PC-9 (cell line): ENCODE data around the gene TTLL7. TPM values are rescaled to one million over a fixed set of nuclear protein-coding genes. Genes with fewer than 3 reads are reported as not detected.

Experiments
- Bru-seq: library from RNA; stranded (reverse); fragments of 400-500 nt; gene quantifications from one replicate; lab custom pipeline; 2021; lab: Mats Ljungman, UMichigan
- BruChase-seq, 2 experiments: library from RNA; stranded (reverse); fragments of 400-500 nt; gene quantifications; one replicate each; lab custom pipeline; 2021; lab: Mats Ljungman, UMichigan
- BruUV-seq: library from RNA; stranded (reverse); fragments of 400-500 nt; replicated peaks from 2 replicates; lab custom pipeline; 2021; lab: Mats Ljungman, UMichigan
- CTCF ChIA-PET: fragments of 300-600 bp; sonication (Branson Sonifier 250); formaldehyde crosslinking; loops from one replicate; lab custom pipeline; 2022; ENCODE audit warnings: antibody characterized with exemption; lab: Charles Lee
- POLR2A ChIA-PET: fragments of 300-600 bp; sonication (Branson Sonifier 250); formaldehyde crosslinking; loops from one replicate; lab custom pipeline; 2022; ENCODE audit warnings: antibody characterized with exemption; ENCODE audit not compliant: unreplicated experiment; lab: Charles Lee
- DNase-seq, 2 experiments: peaks; one replicate each; pipeline versions ENCODE4 v3.0.0 to v3.0.0-alpha.2; 2015 to 2022; ENCODE audit warnings: mixed read lengths in 1 of 2
- H2AFZ ChIP-seq: fragments of 200-600 bp; sonication (generic); 2 replicates; pipeline ENCODE4 v1.8.1; 2017; ENCODE audit warnings: antibody characterized with exemption
- H3F3A ChIP-seq: fragments of 200-600 bp; sonication (generic); 2 replicates; pipeline ENCODE4 v1.8.1; 2017; ENCODE audit warnings: antibody characterized with exemption, mild to moderate bottlenecking, low read depth; ENCODE audit not compliant: insufficient read depth
- H3K27ac ChIP-seq: fragments of 200-600 bp; sonication (generic); 2 replicates; pipeline ENCODE4 v1.6.1; 2016; ENCODE audit warnings: mixed run types
- H3K27me3 ChIP-seq: fragments of 200-600 bp; sonication (generic); 2 replicates; pipeline ENCODE4 v1.6.1; 2016; ENCODE audit warnings: low read depth, mixed run types; ENCODE audit not compliant: insufficient read depth
- H3K36me3 ChIP-seq: fragments of 200-600 bp; sonication (generic); 2 replicates; pipeline ENCODE4 v1.6.1; 2016; ENCODE audit warnings: low read depth, mixed run types
- H3K4me1 ChIP-seq: fragments of 200-600 bp; sonication (generic); replicated peaks from 2 replicates; pipeline ENCODE4 v1.6.1; 2016; ENCODE audit warnings: mixed run types; ENCODE audit not compliant: insufficient read depth
- H3K4me2 ChIP-seq: fragments of 200-600 bp; sonication (generic); 2 replicates; pipeline ENCODE4 v1.6.1; 2017; ENCODE audit warnings: mixed run types
- H3K4me3 ChIP-seq: fragments of 200-600 bp; sonication (generic); 2 replicates; pipeline ENCODE4 v1.6.1; 2016; ENCODE audit warnings: mixed run types
- H3K79me2 ChIP-seq: fragments of 200-600 bp; sonication (generic); 2 replicates; pipeline ENCODE4 v1.6.1; 2017; ENCODE audit warnings: low read depth, mixed run types
- H3K9me2 ChIP-seq: fragments of 200-600 bp; sonication (generic); 2 replicates; pipeline ENCODE4 v1.8.1; 2017; ENCODE audit warnings: mild to moderate bottlenecking; ENCODE audit not compliant: insufficient read depth
- H3K9me3 ChIP-seq: fragments of 200-600 bp; sonication (generic); 2 replicates; pipeline ENCODE4 v1.8.1; 2016; ENCODE audit warnings: low read depth; ENCODE audit not compliant: insufficient read depth
- H4K20me1 ChIP-seq: fragments of 200-600 bp; sonication (generic); 2 replicates; pipeline ENCODE4 v1.8.1; 2017; ENCODE audit not compliant: insufficient read depth
- CTCF ChIP-seq: fragments of 200-600 bp; sonication (generic); conservative IDR thresholded peaks from 2 replicates; pipeline ENCODE4 v1.6.1; 2017; ENCODE audit warnings: mixed run types, antibody characterized with exemption, mild to moderate bottlenecking, moderate library complexity
- EZH2 ChIP-seq: fragments of 200-600 bp; sonication (generic); IDR thresholded peaks from 2 replicates; pipeline ENCODE4 v1.8.0; 2017; ENCODE audit warnings: antibody characterized with exemption, low read depth
- intact Hi-C: fragments of 100-400 bp; cut with micrococcal nuclease; formaldehyde crosslinking; loops from one replicate; pipeline ENCODE4 v1.10.0; 2022; ENCODE audit not compliant: unreplicated experiment
- long read RNA-seq: library from polyadenylated mRNA; stranded (forward); transcript quantifications from one replicate; pipeline ENCODE4 v2.0.0, GENCODE V29; 2022
- total RNA-seq: library from RNA; stranded (reverse); gene quantifications from 2 replicates; pipeline ENCODE4 v1.2.3, GENCODE V29; 2021

TTLL7 gene
- total RNA-seq (2.9 and 4.1 TPM in 2 replicates), Bru-seq, nascent RNA (percentile 41 among the genes with signal in this experiment), BruChase-seq, experiment 1, labeled RNA remaining after a 2-hour chase (percentile 32 among the genes with signal in this experiment), BruChase-seq, experiment 2, labeled RNA remaining after a 6-hour chase (percentile 36 among the genes with signal in this experiment)
- long read RNA-seq, full-length matches to known transcripts = 1 of 1 reads
- long read RNA-seq, partial matches to known transcripts = 0 of 1 reads
- long read RNA-seq, other reads (novel, unspliced or antisense) = 0 of 1 reads

- peak within 1 kb of the TSS; percentile 75 for H3K4me2 ChIP-seq
- ChIA-PET CTCF (no interaction called here), POLR2A (no interaction called here)
- H3K27ac ChIP-seq = peak within 1 kb of the TSS; percentile 31; the same call in 1 of the 2 replicates
- intact Hi-C loops = loop anchor here (10.0 kb wide), 1 partner anchor 126 kb away; no protein-coding TSS in a partner anchor
- peak in 1 of 2 experiments; percentile 69 for DNase-seq
- H3K4me1 ChIP-seq = peaks cover 5% of the 10 kb centered on the region
- H2AFZ ChIP-seq = peak within 1 kb of the TSS; percentile 99
- H3K4me3 ChIP-seq = peak within 1 kb of the TSS; percentile 88
- TF ChIP-seq EZH2 = no peak
- no peak for TF ChIP-seq CTCF
- BruUV-seq = no TSS peak
- no peaks in the 10 kb centered on the region for H3F3A ChIP-seq
- no peaks in the 10 kb centered on the region for H4K20me1 ChIP-seq
- no peaks in the 10 kb centered on the region for H3K79me2 ChIP-seq
- no peaks in the 10 kb centered on the region for H3K9me3 ChIP-seq
- H3K27me3 ChIP-seq = no peaks in the 10 kb centered on the region
- H3K36me3 ChIP-seq = no peaks in the 10 kb centered on the region
- H3K9me2 ChIP-seq = no peaks in the 10 kb centered on the region
These were observed at the start of gene TTLL7 for GRCh38 chr1:83998498-83999315. TTLL7 (minus strand) TSS chr1:83999132; CDS start chr1:83952211, 46,921 bp downstream.

- no peaks in the 10 kb centered on the region for H3K27me3 ChIP-seq
- H3K4me1 ChIP-seq = peaks cover 16% of the 10 kb centered on the region
- no peak overlapping the region for H2AFZ ChIP-seq
- no peaks in the 10 kb centered on the region for H3K9me3 ChIP-seq
- BruUV-seq = no TSS peak
- no peak for DNase-seq
- intact Hi-C loops = no loop called here
- peaks cover 4% of the 10 kb centered on the region; the same call in 1 of the 2 replicates for H3F3A ChIP-seq
- POLR2A ChIA-PET = no interaction called here
- CTCF ChIA-PET = no interaction called here
- no peaks in the 10 kb centered on the region for H3K36me3 ChIP-seq
- H3K4me3 ChIP-seq = no peak overlapping the region
- no peaks in the 10 kb centered on the region for H4K20me1 ChIP-seq
- H3K4me2 ChIP-seq = no peak overlapping the region
- no peaks in the 10 kb centered on the region for H3K9me2 ChIP-seq
- H3K27ac ChIP-seq = no peak overlapping the region
- no peaks in the 10 kb centered on the region for H3K79me2 ChIP-seq
- TF ChIP-seq CTCF (no peak), EZH2 (no peak)
These were observed 43.5 kb upstream of the TTLL7 start for GRCh38 chr1:84042461-84042860.

GRCh38 chr1:84037758-84038611 lies 39.1 kb upstream of the TTLL7 start:
- H2AFZ ChIP-seq = peak overlapping the region; percentile 28
- H3K27ac ChIP-seq = peak overlapping the region; percentile 86
- peak; percentile 57 to 91 for DNase-seq
- peaks cover 4% of the 10 kb centered on the region; the same call in 1 of the 2 replicates for H3F3A ChIP-seq
- no peaks in the 10 kb centered on the region; the same call in 1 of the 2 replicates for H4K20me1 ChIP-seq
- no peak for TF ChIP-seq CTCF
- no peak for TF ChIP-seq EZH2
- no peaks in the 10 kb centered on the region for H3K9me2 ChIP-seq
- H3K79me2 ChIP-seq = no peaks in the 10 kb centered on the region
- ChIA-PET POLR2A (no interaction called here), CTCF (no interaction called here)
- H3K36me3 ChIP-seq = no peaks in the 10 kb centered on the region
- H3K27me3 ChIP-seq = no peaks in the 10 kb centered on the region
- H3K4me2 ChIP-seq = peak overlapping the region; percentile 53
- H3K9me3 ChIP-seq = peaks cover 5% of the 10 kb centered on the region; the same call in 1 of the 2 replicates
- intact Hi-C loops = no loop called here
- BruUV-seq = no TSS peak
- H3K4me1 ChIP-seq = peaks cover 19% of the 10 kb centered on the region
- H3K4me3 ChIP-seq = no peak overlapping the region
